HG03342 (cell line): ENCODE data around the gene MMP3.

Experiments used
- ATAC-seq: cut with Tn5 transposase; IDR thresholded peaks from one replicate; pipeline ENCODE4 v1.9.1; 2021; ENCODE audit warnings: mild to moderate bottlenecking, moderate library complexity; ENCODE audit not compliant: unreplicated experiment

The MMP3 gene

DNA sequence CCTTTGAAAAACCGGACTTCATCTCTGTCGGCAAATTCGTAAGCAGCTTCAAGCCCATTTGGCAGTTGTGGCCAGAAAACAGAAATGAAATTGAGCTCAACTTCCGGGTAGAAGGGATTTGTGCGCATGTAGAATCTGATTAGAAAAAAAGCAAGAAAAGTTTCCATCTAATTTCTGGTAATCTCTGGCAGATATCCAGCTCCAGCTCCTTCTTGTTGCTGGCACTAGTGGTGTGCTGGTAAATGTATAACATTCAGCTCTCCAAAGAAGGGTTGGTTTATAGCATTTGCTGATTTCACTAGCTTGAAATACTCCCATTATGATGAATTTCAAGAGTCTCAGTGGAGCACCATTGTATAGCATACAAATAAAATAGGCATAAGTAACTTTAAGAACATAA is 50.8 kb downstream of the MMP3 start:
- no peak for ATAC-seq

DNA sequence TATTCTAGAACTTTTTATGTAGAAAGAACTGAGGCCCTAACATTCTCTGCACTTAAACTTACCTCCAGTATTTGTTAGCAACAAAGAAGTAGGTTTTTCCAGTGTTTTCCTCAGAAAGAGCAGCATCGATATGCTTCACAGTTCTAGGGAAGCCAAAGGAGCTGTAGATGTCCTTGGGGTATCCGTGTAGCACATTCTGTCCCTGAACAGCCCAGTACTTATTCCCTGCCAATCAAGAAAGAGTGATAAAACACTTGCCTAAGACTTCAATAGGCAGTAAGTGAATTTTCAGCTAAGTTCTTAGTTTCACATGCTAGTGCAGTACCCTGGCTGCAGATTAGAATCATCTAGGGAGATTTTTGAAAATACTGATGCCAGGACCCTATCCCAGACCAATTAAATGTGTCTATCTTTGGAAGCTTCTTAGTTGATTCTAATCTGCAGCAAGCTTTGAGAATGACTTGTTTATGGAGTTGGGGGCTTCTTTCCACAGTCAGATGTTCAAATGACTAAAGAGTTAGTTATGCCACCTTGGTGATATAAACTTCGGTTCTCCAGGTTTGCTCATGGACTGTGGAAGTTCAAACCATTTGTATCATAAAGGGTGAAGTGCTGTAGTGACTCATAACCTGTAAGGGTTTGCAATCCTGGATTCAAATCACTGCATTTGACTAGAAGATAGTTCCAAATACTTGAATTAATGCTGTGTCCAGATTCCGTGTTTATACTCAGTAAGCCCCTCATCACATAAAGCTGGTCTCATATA is 52.0 kb downstream of the MMP3 start:
- no peak for ATAC-seq

DNA sequence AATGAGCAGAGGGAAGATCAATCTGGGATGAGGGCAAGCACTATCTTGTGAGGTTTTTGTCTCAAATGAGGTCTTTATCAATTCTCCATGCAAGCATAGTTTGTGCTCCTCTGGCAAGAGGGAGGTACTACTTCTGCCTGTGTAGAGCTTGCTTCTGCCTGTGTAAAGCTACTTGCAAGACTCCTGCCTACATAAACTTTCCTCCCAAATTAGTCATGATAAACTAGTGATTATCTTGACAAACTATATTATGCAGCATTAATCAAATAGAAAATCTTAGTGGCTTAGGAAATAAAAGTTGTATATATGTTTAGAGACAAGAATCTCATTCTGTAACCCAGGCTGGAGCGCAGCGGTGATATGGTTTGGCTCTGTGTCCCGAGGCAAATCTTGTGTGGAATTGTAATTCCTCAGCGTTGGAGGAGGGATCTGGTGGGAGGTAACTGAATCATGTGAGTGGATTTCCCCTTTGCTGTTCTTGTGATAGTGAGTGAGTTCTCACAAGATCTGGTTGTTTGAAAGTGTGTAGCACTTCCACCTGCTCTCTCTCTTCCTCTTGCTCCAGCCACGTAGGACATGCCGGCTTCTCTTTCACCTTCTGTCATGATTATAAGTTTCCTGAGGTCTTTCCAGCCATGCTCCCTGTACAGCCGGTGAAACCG is 54.9 kb downstream of the MMP3 start:
- ATAC-seq = no peak
